Testis (tissue), 2 donors: ENCODE data around the gene RAP1GDS1.

ENCODE experiments used
- POLR2A ChIP-seq: fragments of 450-650 bp; IDR thresholded peaks from one replicate; pipeline ENCODE4 v1.6.1; 2017; ENCODE audit warnings: antibody characterized with exemption, mild to moderate bottlenecking, moderate library complexity
- TF ChIP-seq, protein P1 (sequence below), 3 experiments: fragments of 450-650 bp in 2 of 3; fragments of 200-600 bp in 1 of 3; sonication (generic) in 1 of 3; IDR thresholded peaks; one replicate each; pipeline ENCODE4 v1.5.1; 2016 to 2019; ENCODE audit warnings: antibody characterized with exemption in 3 of 3, mild to moderate bottlenecking in 2 of 3, moderate library complexity in 1 of 3

DNA sequence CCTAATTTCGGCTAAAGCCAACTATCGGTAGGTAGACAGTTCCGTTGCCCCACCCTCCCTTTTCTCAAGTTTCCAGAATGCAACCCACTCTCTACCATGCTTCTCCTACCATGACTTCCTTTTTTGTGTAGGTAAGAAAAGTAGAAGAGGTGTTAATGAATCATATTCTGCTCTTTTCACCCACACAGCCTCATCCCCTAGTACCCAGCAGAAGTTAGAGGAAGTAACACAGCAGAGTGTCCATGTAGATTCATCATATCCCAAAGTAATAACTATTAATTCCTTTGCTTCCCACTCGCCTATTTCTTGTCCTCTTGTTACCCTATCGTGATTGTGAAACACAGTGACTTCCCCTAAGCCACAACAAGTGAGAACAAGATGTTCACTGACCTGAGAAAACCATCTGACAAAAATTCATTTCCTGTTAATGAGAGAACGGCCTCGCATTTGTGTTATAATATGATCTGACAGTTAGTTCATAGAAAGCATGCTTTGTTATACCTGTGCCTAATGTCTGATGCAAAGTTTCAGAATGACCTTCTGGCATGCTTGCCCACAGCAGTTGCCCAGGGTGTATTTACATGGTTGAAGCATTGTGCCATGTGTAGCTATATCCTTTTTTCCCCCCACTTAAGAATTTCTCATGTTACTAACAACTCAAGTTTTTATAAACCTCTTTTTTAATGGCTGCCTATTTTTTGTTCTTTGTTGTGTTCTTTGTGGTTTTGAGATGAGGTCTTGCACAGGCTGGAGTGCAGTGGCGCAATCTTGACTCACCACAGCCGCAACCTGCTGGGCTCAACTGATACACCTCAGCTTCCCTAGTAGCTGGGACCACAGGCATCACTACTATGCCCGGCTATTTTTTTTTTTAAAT, 185.6 kb downstream of the RAP1GDS1 start:
- TF ChIP-seq, protein P1, sequence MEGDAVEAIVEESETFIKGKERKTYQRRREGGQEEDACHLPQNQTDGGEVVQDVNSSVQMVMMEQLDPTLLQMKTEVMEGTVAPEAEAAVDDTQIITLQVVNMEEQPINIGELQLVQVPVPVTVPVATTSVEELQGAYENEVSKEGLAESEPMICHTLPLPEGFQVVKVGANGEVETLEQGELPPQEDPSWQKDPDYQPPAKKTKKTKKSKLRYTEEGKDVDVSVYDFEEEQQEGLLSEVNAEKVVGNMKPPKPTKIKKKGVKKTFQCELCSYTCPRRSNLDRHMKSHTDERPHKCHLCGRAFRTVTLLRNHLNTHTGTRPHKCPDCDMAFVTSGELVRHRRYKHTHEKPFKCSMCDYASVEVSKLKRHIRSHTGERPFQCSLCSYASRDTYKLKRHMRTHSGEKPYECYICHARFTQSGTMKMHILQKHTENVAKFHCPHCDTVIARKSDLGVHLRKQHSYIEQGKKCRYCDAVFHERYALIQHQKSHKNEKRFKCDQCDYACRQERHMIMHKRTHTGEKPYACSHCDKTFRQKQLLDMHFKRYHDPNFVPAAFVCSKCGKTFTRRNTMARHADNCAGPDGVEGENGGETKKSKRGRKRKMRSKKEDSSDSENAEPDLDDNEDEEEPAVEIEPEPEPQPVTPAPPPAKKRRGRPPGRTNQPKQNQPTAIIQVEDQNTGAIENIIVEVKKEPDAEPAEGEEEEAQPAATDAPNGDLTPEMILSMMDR (IDR thresholded peaks at IDR 0.05), result no peak
- TF ChIP-seq POLR2A, result no peak
